ENCODE data around the gene LAMA4.
A peak's percentile ranks its signal among the peaks of the same experiment; 100 is the strongest.
"Not testable (repeated sequence)": the region's sequence is repeated elsewhere in the genome, so short reads cannot be mapped to it uniquely, and the experiment has no call there.

The LAMA4 gene

GRCh38 chr6:112202639-112203341, 51.6 kb downstream of the LAMA4 start:
- peak; percentile 60 for DNase-seq (ENCODE audit: low read depth)
- H3K4me3 ChIP-seq (ENCODE audit: control insufficient read depth, low read depth, low read length) = no peak overlapping the region
- no peak for TF ChIP-seq CTCF (conservative IDR thresholded peaks at IDR 0.05; ENCODE audit: control insufficient read depth, insufficient read depth, low read depth, low read length)

GRCh38 chr6:112200185-112200914, 54.0 kb downstream of the LAMA4 start:
- H3K4me3 ChIP-seq (ENCODE audit: control insufficient read depth, low read depth, low read length); DNase-seq (ENCODE audit: low read depth): not testable (repeated sequence)

GRCh38 chr6:112199001-112199403, 55.4 kb downstream of the LAMA4 start:
- H3K4me3 ChIP-seq (ENCODE audit: control insufficient read depth, low read depth, low read length) = no peak overlapping the region
- no peak for DNase-seq (ENCODE audit: low read depth)
- TF ChIP-seq CTCF (conservative IDR thresholded peaks at IDR 0.05; ENCODE audit: control insufficient read depth, insufficient read depth, low read depth, low read length) = no peak

GRCh38 chr6:112198582-112198981, 55.8 kb downstream of the LAMA4 start:
- DNase-seq (ENCODE audit: low read depth) = no peak
- H3K4me3 ChIP-seq (ENCODE audit: control insufficient read depth, low read depth, low read length) = no peak overlapping the region
- no peak for TF ChIP-seq CTCF (conservative IDR thresholded peaks at IDR 0.05; ENCODE audit: control insufficient read depth, insufficient read depth, low read depth, low read length)

- no peak for TF ChIP-seq CTCF (conservative IDR thresholded peaks at IDR 0.05; ENCODE audit: control insufficient read depth, insufficient read depth, low read depth, low read length)
- no peak overlapping the region for H3K4me3 ChIP-seq (ENCODE audit: control insufficient read depth, low read depth, low read length)
- no peak for DNase-seq (ENCODE audit: low read depth)
These were observed 56.7 kb downstream of the LAMA4 start for GRCh38 chr6:112197636-112198035.

- no peak for DNase-seq (ENCODE audit: low read depth)
- no peak for TF ChIP-seq CTCF (conservative IDR thresholded peaks at IDR 0.05; ENCODE audit: control insufficient read depth, insufficient read depth, low read depth, low read length)
- H3K4me3 ChIP-seq (ENCODE audit: control insufficient read depth, low read depth, low read length) = no peak overlapping the region
These were observed 58.1 kb downstream of the LAMA4 start for GRCh38 chr6:112196306-112196705.

- DNase-seq (ENCODE audit: low read depth) = no peak
- no peak for TF ChIP-seq CTCF (conservative IDR thresholded peaks at IDR 0.05; ENCODE audit: control insufficient read depth, insufficient read depth, low read depth, low read length)
- no peak overlapping the region for H3K4me3 ChIP-seq (ENCODE audit: control insufficient read depth, low read depth, low read length)
These were observed 59.2 kb downstream of the LAMA4 start for GRCh38 chr6:112195166-112195565.

Measured in fibroblast of mammary gland (primary cell).